Spleen (tissue), 7 donors: ENCODE measurements around the gene GHRH.

ENCODE experiments used
- POLR2A ChIP-seq, 3 donors: fragments of 450-650 bp; IDR thresholded peaks; one replicate each; pipeline ENCODE4 v1.5.1; 2017; ENCODE audit warnings: antibody characterized with exemption in 3 of 3, mild to moderate bottlenecking in 1 of 3
- POLR2AphosphoS5 ChIP-seq, 3 donors: sonication (generic); formaldehyde crosslinking; IDR thresholded peaks; one replicate each; pipeline ENCODE4 v1.5.1; 2017; ENCODE audit warnings: antibody characterized with exemption in 3 of 3
- TF ChIP-seq, protein P1 (sequence below), 11 experiments: fragments of 200-600 bp in 7 of 11; fragments of 450-650 bp in 4 of 11; sonication (generic) in 4 of 11; IDR thresholded peaks in 8 of 11; conservative IDR thresholded peaks in 3 of 11; 1 replicate in 7 of 11; 2 replicates in 4 of 11; pipeline versions ENCODE4 v1.4.0 to v1.8.0; 2016 to 2021; ENCODE audit warnings: antibody characterized with exemption in 11 of 11, inconsistent platforms in 4 of 11, mild to moderate bottlenecking in 1 of 11
- donor health status: DM: no; HTN: no; CAD: no; lungs with moderate emphysema.
- donor health status: DM: no; HTN: no; CAD: no.
- donor health status: DM: no; HTN: no; CAD: no.

DNA sequence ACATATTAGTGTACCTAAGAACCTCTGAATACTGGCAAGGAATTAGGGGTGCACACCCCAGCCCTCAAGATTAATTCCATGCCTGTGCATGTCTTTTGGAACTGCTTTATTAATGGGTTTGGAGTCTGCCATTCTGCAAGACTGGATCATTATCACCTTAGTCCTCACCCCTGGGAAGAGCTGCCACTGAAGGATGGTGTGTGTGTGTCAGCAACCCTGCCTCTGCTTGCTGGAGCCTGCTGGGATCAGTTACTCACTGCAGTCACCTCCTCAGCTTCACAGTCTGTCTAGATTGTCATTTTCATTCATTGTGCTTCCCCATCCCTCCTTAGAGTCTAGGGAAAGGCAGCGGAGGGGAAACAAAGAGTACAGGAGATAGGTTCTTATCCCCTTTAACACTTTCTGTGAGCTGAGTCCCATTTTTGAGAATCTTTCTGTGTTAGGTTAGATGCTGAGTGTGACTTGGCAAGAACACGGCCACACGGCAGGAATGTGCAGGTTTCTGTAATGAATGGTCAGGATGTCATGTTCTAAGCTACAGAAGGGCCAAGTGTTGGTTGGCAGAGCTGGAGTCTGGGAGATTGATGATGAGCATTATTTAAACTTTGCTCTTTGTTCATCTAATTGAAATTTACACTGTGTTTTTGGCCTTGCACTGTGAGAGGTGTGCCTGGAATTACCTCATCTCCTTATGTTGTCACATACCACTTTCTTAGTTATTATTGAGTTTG lies 21.1 kb downstream of the GHRH start:
- TF ChIP-seq, protein P1, sequence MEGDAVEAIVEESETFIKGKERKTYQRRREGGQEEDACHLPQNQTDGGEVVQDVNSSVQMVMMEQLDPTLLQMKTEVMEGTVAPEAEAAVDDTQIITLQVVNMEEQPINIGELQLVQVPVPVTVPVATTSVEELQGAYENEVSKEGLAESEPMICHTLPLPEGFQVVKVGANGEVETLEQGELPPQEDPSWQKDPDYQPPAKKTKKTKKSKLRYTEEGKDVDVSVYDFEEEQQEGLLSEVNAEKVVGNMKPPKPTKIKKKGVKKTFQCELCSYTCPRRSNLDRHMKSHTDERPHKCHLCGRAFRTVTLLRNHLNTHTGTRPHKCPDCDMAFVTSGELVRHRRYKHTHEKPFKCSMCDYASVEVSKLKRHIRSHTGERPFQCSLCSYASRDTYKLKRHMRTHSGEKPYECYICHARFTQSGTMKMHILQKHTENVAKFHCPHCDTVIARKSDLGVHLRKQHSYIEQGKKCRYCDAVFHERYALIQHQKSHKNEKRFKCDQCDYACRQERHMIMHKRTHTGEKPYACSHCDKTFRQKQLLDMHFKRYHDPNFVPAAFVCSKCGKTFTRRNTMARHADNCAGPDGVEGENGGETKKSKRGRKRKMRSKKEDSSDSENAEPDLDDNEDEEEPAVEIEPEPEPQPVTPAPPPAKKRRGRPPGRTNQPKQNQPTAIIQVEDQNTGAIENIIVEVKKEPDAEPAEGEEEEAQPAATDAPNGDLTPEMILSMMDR (IDR thresholded peaks at IDR 0.05 in 8 of 11, conservative IDR thresholded peaks at IDR 0.05 in 3 of 11) = no peak
- TF ChIP-seq POLR2AphosphoS5 (IDR thresholded peaks at IDR 0.05) (no peak), POLR2A (IDR thresholded peaks at IDR 0.05) (no peak)
